ENCODE measurements around the gene NSF. TPM values are rescaled to one million over a fixed set of nuclear protein-coding genes. Genes with fewer than 3 reads are reported as not detected.

The NSF gene
- polyA plus RNA-seq, 1 experiment = 86.2 TPM

DNA sequence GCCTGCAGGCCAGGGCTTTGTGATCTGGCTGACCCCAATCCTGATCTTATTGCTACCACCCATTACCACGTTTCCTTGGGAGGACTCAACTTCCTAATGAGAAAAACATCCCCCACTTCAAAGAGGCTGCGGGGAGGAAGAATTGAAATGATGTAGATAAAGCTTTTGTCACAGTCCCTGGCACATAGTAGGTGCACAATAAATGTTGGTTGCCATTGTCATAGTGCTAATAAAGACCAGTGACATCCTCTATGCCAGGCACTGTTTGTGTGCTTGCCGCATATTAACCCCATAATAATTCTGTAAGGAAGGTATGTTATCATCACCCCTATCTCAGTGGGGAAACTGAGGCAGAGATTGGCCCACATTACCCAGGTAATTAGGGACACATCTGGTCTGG lies 205.6 kb downstream of the NSF start:
- Histone ChIP-seq H3K27me3 (ENCODE audit: control insufficient read depth, insufficient read depth, low read length) (peaks cover 51% of the 10 kb centered on the region), H3K4me3 (ENCODE audit: low read depth, low read length) (no peak overlapping the region), H3K9me3 (ENCODE audit: control insufficient read depth, insufficient read depth, low read length) (no peaks in the 10 kb centered on the region), H3K27ac (ENCODE audit: low read depth, low read length) (no peak overlapping the region)
- POLR2A ChIA-PET = no interaction called here
- DNase-seq (ENCODE audit: low read depth, low spot score) = no peak
- CTCF ChIA-PET = interaction anchor here (0.7 kb wide), 1 partner anchor 39 kb away, joined by 3 read pairs; no protein-coding TSS in a partner anchor
- TF ChIP-seq, protein P1, sequence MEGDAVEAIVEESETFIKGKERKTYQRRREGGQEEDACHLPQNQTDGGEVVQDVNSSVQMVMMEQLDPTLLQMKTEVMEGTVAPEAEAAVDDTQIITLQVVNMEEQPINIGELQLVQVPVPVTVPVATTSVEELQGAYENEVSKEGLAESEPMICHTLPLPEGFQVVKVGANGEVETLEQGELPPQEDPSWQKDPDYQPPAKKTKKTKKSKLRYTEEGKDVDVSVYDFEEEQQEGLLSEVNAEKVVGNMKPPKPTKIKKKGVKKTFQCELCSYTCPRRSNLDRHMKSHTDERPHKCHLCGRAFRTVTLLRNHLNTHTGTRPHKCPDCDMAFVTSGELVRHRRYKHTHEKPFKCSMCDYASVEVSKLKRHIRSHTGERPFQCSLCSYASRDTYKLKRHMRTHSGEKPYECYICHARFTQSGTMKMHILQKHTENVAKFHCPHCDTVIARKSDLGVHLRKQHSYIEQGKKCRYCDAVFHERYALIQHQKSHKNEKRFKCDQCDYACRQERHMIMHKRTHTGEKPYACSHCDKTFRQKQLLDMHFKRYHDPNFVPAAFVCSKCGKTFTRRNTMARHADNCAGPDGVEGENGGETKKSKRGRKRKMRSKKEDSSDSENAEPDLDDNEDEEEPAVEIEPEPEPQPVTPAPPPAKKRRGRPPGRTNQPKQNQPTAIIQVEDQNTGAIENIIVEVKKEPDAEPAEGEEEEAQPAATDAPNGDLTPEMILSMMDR (IDR thresholded peaks at IDR 0.05; ENCODE audit: low read depth, low read length) = no peak

DNA sequence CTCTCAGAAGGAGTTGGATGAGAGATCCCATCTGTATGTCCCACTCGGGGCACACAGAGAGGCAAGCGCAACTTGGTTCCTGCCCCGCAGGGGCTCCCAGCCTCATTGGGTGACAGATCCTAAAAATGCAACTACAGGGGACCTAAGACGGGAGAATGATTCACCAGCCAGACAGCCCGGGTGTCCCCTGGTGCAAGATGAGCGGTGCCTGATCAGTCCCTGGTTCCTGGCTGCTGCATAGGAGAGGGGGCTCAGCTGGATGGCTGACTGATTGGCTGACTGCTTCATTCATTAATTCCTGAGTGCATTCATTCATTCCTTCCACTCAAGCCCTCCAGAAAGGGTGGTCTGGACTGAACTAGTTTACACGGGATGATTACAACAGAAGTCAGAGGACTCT lies 206.1 kb downstream of the NSF start:
- ChIA-PET CTCF (no interaction called here), POLR2A (interaction anchor here (0.6 kb wide), 1 partner anchor 108 kb away, joined by 3 read pairs; no protein-coding TSS in a partner anchor)
- no peak for DNase-seq (ENCODE audit: low read depth, low spot score)
- TF ChIP-seq, protein P1 (IDR thresholded peaks at IDR 0.05; ENCODE audit: low read depth, low read length) = no peak
- H3K27me3 ChIP-seq (ENCODE audit: control insufficient read depth, insufficient read depth, low read length) = peaks cover 49% of the 10 kb centered on the region
- H3K4me3 ChIP-seq (ENCODE audit: low read depth, low read length) = no peak overlapping the region
- no peak overlapping the region for H3K27ac ChIP-seq (ENCODE audit: low read depth, low read length)
- no peaks in the 10 kb centered on the region for H3K9me3 ChIP-seq (ENCODE audit: control insufficient read depth, insufficient read depth, low read length)

DNA sequence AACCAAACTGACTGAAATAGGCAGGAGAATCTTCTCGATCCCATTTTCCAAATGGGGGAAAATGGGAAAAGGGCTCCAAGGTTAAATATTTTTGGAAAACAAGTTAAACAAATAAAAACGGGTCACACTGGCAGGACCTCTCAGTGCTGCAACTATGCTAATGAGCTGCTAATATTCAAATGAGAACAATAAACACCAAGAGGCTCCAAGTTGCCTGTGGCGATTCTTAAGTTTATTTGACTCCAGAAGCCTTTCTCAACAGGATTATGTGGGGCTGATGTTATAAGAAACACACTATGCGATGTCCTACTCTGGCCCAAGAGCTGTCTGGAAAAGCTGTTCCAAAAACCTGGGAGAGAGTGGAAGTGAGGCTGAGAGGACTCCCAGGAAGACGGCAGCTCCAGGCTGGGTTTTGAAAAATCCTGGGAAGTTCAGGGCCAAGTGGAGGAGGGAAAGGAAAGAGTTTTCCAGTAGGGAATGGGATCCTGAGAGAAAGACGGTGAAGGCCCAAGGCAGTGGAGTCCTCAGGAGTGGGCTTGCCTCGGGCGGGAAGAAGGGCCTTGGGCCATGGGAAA lies 206.6 kb downstream of the NSF start:
- H3K27ac ChIP-seq (ENCODE audit: low read depth, low read length) = no peak overlapping the region
- ChIA-PET POLR2A (interaction anchor here (0.6 kb wide), 1 partner anchor 107 kb away, joined by 3 read pairs; no protein-coding TSS in a partner anchor), CTCF (no interaction called here)
- H3K4me3 ChIP-seq (ENCODE audit: low read depth, low read length) = no peak overlapping the region
- no peak for DNase-seq (ENCODE audit: low read depth, low spot score)
- peaks cover 48% of the 10 kb centered on the region for H3K27me3 ChIP-seq (ENCODE audit: control insufficient read depth, insufficient read depth, low read length)
- H3K9me3 ChIP-seq (ENCODE audit: control insufficient read depth, insufficient read depth, low read length) = no peaks in the 10 kb centered on the region
- TF ChIP-seq, protein P1 (IDR thresholded peaks at IDR 0.05; ENCODE audit: low read depth, low read length) = no peak

DNA sequence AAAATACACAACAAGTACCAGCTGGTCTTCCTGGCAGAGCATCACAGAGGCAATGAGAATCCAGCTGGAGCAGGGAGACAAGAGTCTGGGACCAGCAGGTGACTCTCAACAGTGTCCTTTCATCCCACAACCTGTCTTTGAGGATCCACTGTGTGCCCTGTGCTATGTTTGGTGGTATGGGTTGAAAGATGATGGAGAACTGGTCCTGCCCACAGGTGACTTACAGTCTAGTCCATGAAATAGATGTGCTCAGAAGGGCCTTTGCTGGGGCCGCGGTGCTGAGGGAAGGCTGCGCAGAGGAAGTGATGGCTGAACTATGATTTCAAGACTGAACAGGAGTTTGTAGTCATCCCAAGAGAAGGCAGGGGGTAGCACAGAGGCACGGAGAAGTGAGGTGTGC lies 210.1 kb downstream of the NSF start:
- DNase-seq (ENCODE audit: low read depth, low spot score) = no peak
- CTCF ChIA-PET = no interaction called here

DNA sequence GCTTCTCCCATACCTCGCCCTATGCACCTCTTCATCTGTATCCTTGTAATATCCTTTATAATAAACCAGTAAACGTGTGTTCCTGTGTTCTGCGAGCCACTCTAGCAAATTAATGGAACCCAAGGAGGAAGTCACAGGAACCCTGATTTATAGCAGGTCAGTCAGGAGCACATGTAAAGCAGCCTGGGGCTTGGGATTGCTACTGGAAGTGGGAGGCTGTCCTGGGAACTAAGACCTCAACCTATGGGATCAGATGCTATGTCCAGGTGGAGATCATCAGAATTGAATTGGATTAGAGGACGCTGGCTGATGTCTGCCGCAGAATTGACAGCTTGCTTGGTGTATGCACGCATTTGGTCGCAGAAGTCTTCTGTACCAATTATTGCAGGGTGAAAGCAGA lies 212.3 kb downstream of the NSF start:
- TF ChIP-seq, protein P1 (IDR thresholded peaks at IDR 0.05; ENCODE audit: low read depth, low read length) = no peak
- CTCF ChIA-PET = no interaction called here
- H3K9me3 ChIP-seq (ENCODE audit: control insufficient read depth, insufficient read depth, low read length) = no peaks in the 10 kb centered on the region
- H3K27me3 ChIP-seq (ENCODE audit: control insufficient read depth, insufficient read depth, low read length) = peaks cover 6% of the 10 kb centered on the region
- H3K4me3 ChIP-seq (ENCODE audit: low read depth, low read length) = no peak overlapping the region
- POLR2A ChIA-PET = no interaction called here
- no peak overlapping the region for H3K27ac ChIP-seq (ENCODE audit: low read depth, low read length)
- no peak for DNase-seq (ENCODE audit: low read depth, low spot score)

More for the DNA sequence above, 210.1 kb downstream of the NSF start:
- TF ChIP-seq, protein P1 (IDR thresholded peaks at IDR 0.05; ENCODE audit: low read depth, low read length) = no peak
- Histone ChIP-seq H3K4me3 (ENCODE audit: low read depth, low read length) (no peak overlapping the region), H3K9me3 (ENCODE audit: control insufficient read depth, insufficient read depth, low read length) (no peaks in the 10 kb centered on the region), H3K27ac (ENCODE audit: low read depth, low read length) (no peak overlapping the region), H3K27me3 (ENCODE audit: control insufficient read depth, insufficient read depth, low read length) (peaks cover 21% of the 10 kb centered on the region)
- POLR2A ChIA-PET = no interaction called here

All from AG04450 (cell line).